OCI-LY7 (cell line): ENCODE measurements around the gene RSPRY1. TPM values are rescaled to one million over a fixed set of nuclear protein-coding genes. Genes with fewer than 3 reads are reported as not detected.

Experiments used
- BruUV-seq: library from RNA; stranded (reverse); fragments of 400-500 nt; replicated peaks from 2 replicates; lab custom pipeline; 2021; lab: Mats Ljungman, UMichigan
- CTCF ChIA-PET: fragments of 300-600 bp; sonication (Branson Sonifier 250); formaldehyde crosslinking; loops from one replicate; lab custom pipeline; 2022; ENCODE audit warnings: antibody characterized with exemption; ENCODE audit not compliant: unreplicated experiment; lab: Charles Lee
- POLR2A ChIA-PET: fragments of 300-600 bp; sonication (Branson Sonifier 250); formaldehyde crosslinking; loops from one replicate; lab custom pipeline; 2022; ENCODE audit warnings: antibody characterized with exemption; lab: Charles Lee
- DNase-seq: peaks from one replicate; pipeline ENCODE4 v3.0.0-alpha.2; 2015; ENCODE audit warnings: low spot score
- H2AFZ ChIP-seq: fragments of 200-600 bp; sonication (generic), shearing (Covaris generic); 2 replicates; pipeline ENCODE4 v1.6.1; 2014; ENCODE audit warnings: mild to moderate bottlenecking, antibody characterized with exemption, low read length, moderate library complexity
- H3K27ac ChIP-seq: fragments of 200-600 bp; sonication (generic); 2 replicates; pipeline ENCODE4 v1.5.1; 2014; ENCODE audit warnings: mixed run types, low read depth, mild to moderate bottlenecking, moderate library complexity, low read length, inconsistent platforms; ENCODE audit not compliant: poor library complexity, severe bottlenecking
- H3K36me3 ChIP-seq: fragments of 200-600 bp; sonication (generic); 2 replicates; pipeline ENCODE4 v1.6.1; 2014; ENCODE audit warnings: mild to moderate bottlenecking, antibody characterized with exemption, low read length, moderate library complexity, mixed read lengths; ENCODE audit not compliant: insufficient read depth
- H3K4me1 ChIP-seq: fragments of 200-600 bp; sonication (generic); 2 replicates; pipeline ENCODE4 v1.5.1; 2014; ENCODE audit warnings: mild to moderate bottlenecking, low read length; ENCODE audit not compliant: insufficient read depth, poor library complexity, severe bottlenecking
- H3K4me2 ChIP-seq: fragments of 200-600 bp; sonication (generic); 2 replicates; pipeline ENCODE4 v1.6.1; 2014; ENCODE audit warnings: mild to moderate bottlenecking, low read length
- H3K4me3 ChIP-seq: fragments of 200-600 bp; sonication (generic); 2 replicates; pipeline ENCODE4 v1.5.1; 2014; ENCODE audit warnings: mild to moderate bottlenecking, low read depth, low read length; ENCODE audit not compliant: poor library complexity, severe bottlenecking
- H3K79me2 ChIP-seq: fragments of 200-600 bp; sonication (generic); 2 replicates; pipeline ENCODE4 v1.6.1; 2016; ENCODE audit warnings: low read depth, mild to moderate bottlenecking, low read length, moderate library complexity, mixed read lengths; ENCODE audit not compliant: insufficient read depth
- H3K9me2 ChIP-seq: fragments of 200-600 bp; sonication (generic); 2 replicates; pipeline ENCODE4 v1.6.1; 2016; ENCODE audit warnings: mild to moderate bottlenecking, low read length, mixed read lengths; ENCODE audit not compliant: insufficient read depth
- H3K9me3 ChIP-seq: fragments of 200-600 bp; sonication (generic); 2 replicates; pipeline ENCODE4 v1.6.1; 2014; ENCODE audit warnings: mild to moderate bottlenecking, mixed run types, low read length, mixed read lengths
- H4K20me1 ChIP-seq: fragments of 200-600 bp; sonication (generic); 2 replicates; pipeline ENCODE4 v1.6.1; 2014; ENCODE audit warnings: mild to moderate bottlenecking, antibody characterized with exemption, low read length, moderate library complexity, mixed read lengths; ENCODE audit not compliant: insufficient read depth
- CTCF ChIP-seq: fragments of 200-600 bp; sonication (generic); conservative IDR thresholded peaks from 2 replicates; pipeline ENCODE4 v1.5.1; 2014; ENCODE audit warnings: mild to moderate bottlenecking, antibody characterized with exemption, low read length, moderate library complexity, mixed read lengths
- EZH2phosphoT487 ChIP-seq: fragments of 200-600 bp; sonication (generic); IDR thresholded peaks from 2 replicates; pipeline ENCODE4 v1.6.1; 2018; ENCODE audit warnings: low read depth, borderline replicate concordance, mild to moderate bottlenecking, mixed run types, antibody characterized with exemption, low read length, moderate library complexity, mixed read lengths
- intact Hi-C: fragments of 100-400 bp; cut with micrococcal nuclease; formaldehyde crosslinking; loops from one replicate; pipeline ENCODE4 v1.10.0; 2022; ENCODE audit not compliant: unreplicated experiment
- total RNA-seq, 2 experiments: library from RNA; depleted of rRNA in 1 of 2; stranded (reverse); fragments of >200 nt in 1 of 2; shearing (Covaris generic) in 1 of 2; gene quantifications; 2 replicates each; pipeline ENCODE4 v1.2.3, GENCODE V29; 2014 to 2022

RSPRY1 gene
- total RNA-seq, 2 experiments from 2014 or later, result 17.1 to 25.2 TPM

GRCh38 chr16:57238682-57239081, 52.6 kb downstream of the RSPRY1 start:
- Histone ChIP-seq H3K4me2 (no peak overlapping the region), H3K4me1 (peaks cover 40% of the 10 kb centered on the region), H3K4me3 (no peak overlapping the region), H3K9me3 (no peaks in the 10 kb centered on the region; the same call in 1 of the 2 replicates), H4K20me1 (no peaks in the 10 kb centered on the region), H3K27ac (no peak overlapping the region), H3K36me3 (peaks cover 55% of the 10 kb centered on the region), H3K9me2 (no peaks in the 10 kb centered on the region), H2AFZ (no peak overlapping the region), H3K79me2 (no peaks in the 10 kb centered on the region)
- no TSS peak for BruUV-seq
- TF ChIP-seq EZH2phosphoT487, result no peak
- TF ChIP-seq CTCF, result no peak
- CTCF ChIA-PET, result no interaction called here
- POLR2A ChIA-PET, result no interaction called here
- no peak for DNase-seq
- intact Hi-C loops, result no loop called here

GRCh38 chr16:57239107-57239506, 53.0 kb downstream of the RSPRY1 start:
- H3K79me2 ChIP-seq, result no peaks in the 10 kb centered on the region
- TF ChIP-seq EZH2phosphoT487 (no peak), CTCF (no peak)
- POLR2A ChIA-PET, result no interaction called here
- DNase-seq, result no peak
- H3K27ac ChIP-seq, result no peak overlapping the region
- H3K9me2 ChIP-seq, result no peaks in the 10 kb centered on the region
- intact Hi-C loops, result no loop called here
- H4K20me1 ChIP-seq, result no peaks in the 10 kb centered on the region
- TSS peak; percentile 49 for BruUV-seq
- H2AFZ ChIP-seq, result no peak overlapping the region
- CTCF ChIA-PET, result no interaction called here
- peaks cover 51% of the 10 kb centered on the region for H3K36me3 ChIP-seq
- H3K4me2 ChIP-seq, result no peak overlapping the region
- H3K4me3 ChIP-seq, result no peak overlapping the region
- H3K4me1 ChIP-seq, result peaks cover 41% of the 10 kb centered on the region
- no peaks in the 10 kb centered on the region; the same call in 1 of the 2 replicates for H3K9me3 ChIP-seq

DNA sequence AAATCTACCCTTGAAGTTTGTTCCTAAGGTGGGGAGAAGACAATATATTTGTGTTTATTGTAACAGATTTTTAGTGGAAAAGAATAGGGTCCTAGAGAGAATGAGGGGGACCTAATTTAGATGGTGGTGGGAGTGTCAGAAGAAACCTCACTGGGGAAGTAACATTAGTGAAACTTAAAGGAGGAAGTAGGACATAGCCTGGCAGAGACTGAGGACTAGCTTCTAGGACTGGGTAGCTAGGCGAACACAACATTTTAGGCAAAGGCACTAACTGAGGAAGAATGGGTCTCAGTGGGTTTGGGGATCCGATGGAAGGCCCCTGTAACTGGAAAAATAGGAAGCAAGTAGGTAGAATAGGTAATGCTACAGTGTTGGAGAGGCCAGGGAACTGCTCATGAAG, 54.7 kb downstream of the RSPRY1 start:
- peak overlapping the region; percentile 44 for H3K4me2 ChIP-seq
- BruUV-seq, result no TSS peak
- CTCF ChIA-PET, result no interaction called here
- no peak for TF ChIP-seq CTCF
- TF ChIP-seq EZH2phosphoT487, result no peak
- no peaks in the 10 kb centered on the region for H3K79me2 ChIP-seq
- no peaks in the 10 kb centered on the region for H3K9me2 ChIP-seq
- no peak overlapping the region for H3K4me3 ChIP-seq
- POLR2A ChIA-PET, result interaction anchor here (0.6 to 1.3 kb wide), 4 partner anchors 55 to 82 kb away, joined by 3 to 5 read pairs (median 3); partner anchors contain the start of gene PSME3IP1
- no peaks in the 10 kb centered on the region; the same call in 1 of the 2 replicates for H3K9me3 ChIP-seq
- peak; percentile 65 for DNase-seq
- H3K4me1 ChIP-seq, result peaks cover 33% of the 10 kb centered on the region
- intact Hi-C loops, result no loop called here
- no peaks in the 10 kb centered on the region for H4K20me1 ChIP-seq
- H2AFZ ChIP-seq, result no peak overlapping the region
- H3K27ac ChIP-seq, result peak overlapping the region; percentile 27
- H3K36me3 ChIP-seq, result peaks cover 39% of the 10 kb centered on the region
